Ovary (tissue), 3 donors: ENCODE measurements around the gene SSBP2.

ENCODE experiments used
- EP300 ChIP-seq: sonication (generic); formaldehyde crosslinking; IDR thresholded peaks from one replicate; pipeline ENCODE4 v1.6.1; 2017; ENCODE audit warnings: antibody characterized with exemption
- POLR2A ChIP-seq: fragments of 450-650 bp; IDR thresholded peaks from one replicate; pipeline ENCODE4 v1.6.1; 2017; ENCODE audit warnings: antibody characterized with exemption, mild to moderate bottlenecking, moderate library complexity
- TF ChIP-seq, protein P1 (sequence below), 3 donors: fragments of 450-650 bp in 2 of 3; fragments of 200-600 bp in 1 of 3; IDR thresholded peaks; one replicate each; pipeline versions ENCODE4 v1.5.1 to v1.8.0; 2016 to 2022; ENCODE audit warnings: antibody characterized with exemption in 3 of 3, mild to moderate bottlenecking in 1 of 3
- donor health status: DM: no; HTN: no; CAD: no.

- TF ChIP-seq, protein P1, sequence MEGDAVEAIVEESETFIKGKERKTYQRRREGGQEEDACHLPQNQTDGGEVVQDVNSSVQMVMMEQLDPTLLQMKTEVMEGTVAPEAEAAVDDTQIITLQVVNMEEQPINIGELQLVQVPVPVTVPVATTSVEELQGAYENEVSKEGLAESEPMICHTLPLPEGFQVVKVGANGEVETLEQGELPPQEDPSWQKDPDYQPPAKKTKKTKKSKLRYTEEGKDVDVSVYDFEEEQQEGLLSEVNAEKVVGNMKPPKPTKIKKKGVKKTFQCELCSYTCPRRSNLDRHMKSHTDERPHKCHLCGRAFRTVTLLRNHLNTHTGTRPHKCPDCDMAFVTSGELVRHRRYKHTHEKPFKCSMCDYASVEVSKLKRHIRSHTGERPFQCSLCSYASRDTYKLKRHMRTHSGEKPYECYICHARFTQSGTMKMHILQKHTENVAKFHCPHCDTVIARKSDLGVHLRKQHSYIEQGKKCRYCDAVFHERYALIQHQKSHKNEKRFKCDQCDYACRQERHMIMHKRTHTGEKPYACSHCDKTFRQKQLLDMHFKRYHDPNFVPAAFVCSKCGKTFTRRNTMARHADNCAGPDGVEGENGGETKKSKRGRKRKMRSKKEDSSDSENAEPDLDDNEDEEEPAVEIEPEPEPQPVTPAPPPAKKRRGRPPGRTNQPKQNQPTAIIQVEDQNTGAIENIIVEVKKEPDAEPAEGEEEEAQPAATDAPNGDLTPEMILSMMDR (IDR thresholded peaks at IDR 0.05) = no peak
- TF ChIP-seq POLR2A = no peak
- no peak for TF ChIP-seq EP300
Observed at GRCh38 chr5:81383867-81384266, 367.0 kb downstream of the SSBP2 start.
